MCF 10A (cell line): ENCODE results near the gene EGFL7. TPM values are rescaled to one million over a fixed set of nuclear protein-coding genes. Genes with fewer than 3 reads are reported as not detected.
A peak's percentile ranks its signal among the peaks of the same experiment; 100 is the strongest.

Experiments
- BruUV-seq: library from RNA; stranded (reverse); fragments of 400-500 nt; replicated peaks from 2 replicates; lab custom pipeline; 2021; lab: Mats Ljungman, UMichigan
- CTCF ChIA-PET: fragments of 300-600 bp; sonication (Branson Sonifier 250); formaldehyde crosslinking; extraction: SDS; loops from one replicate; lab custom pipeline; 2021; ENCODE audit warnings: antibody characterized with exemption, inconsistent platforms; lab: Yijun Ruan, JAX
- POLR2A ChIA-PET: fragments of 300-600, 350-650 bp; sonication (Branson Sonifier 250); formaldehyde crosslinking; extraction: SDS; loops from one replicate; lab custom pipeline; 2020; ENCODE audit warnings: antibody characterized with exemption, inconsistent platforms; lab: Yijun Ruan, JAX
- DNase-seq: peaks from one replicate; pipeline ENCODE4 v3.0.0-alpha.2; 2018; ENCODE audit not compliant: unreplicated experiment
- H3K27ac Mint-ChIP-seq: one replicate; pipeline ENCODE4 v1.8.0; 2022; ENCODE audit warnings: mild to moderate bottlenecking, low read depth, mixed read lengths; ENCODE audit not compliant: unreplicated experiment
- H3K27me3 Mint-ChIP-seq: one replicate; pipeline ENCODE4 v1.8.0; 2022; ENCODE audit warnings: mixed read lengths; ENCODE audit not compliant: insufficient read depth, unreplicated experiment
- H3K36me3 Mint-ChIP-seq: one replicate; pipeline ENCODE4 v1.8.0; 2022; ENCODE audit warnings: mild to moderate bottlenecking, moderate library complexity, mixed read lengths; ENCODE audit not compliant: insufficient read depth, unreplicated experiment
- H3K4me1 Mint-ChIP-seq: one replicate; pipeline ENCODE4 v1.8.0; 2022; ENCODE audit warnings: mixed read lengths; ENCODE audit not compliant: insufficient read depth, unreplicated experiment
- H3K4me3 Mint-ChIP-seq: one replicate; pipeline ENCODE4 v1.8.0; 2022; ENCODE audit warnings: mild to moderate bottlenecking, moderate library complexity, mixed read lengths; ENCODE audit not compliant: unreplicated experiment
- H3K9me3 Mint-ChIP-seq: one replicate; pipeline ENCODE4 v1.8.0; 2022; ENCODE audit warnings: mixed read lengths; ENCODE audit not compliant: unreplicated experiment
- intact Hi-C: fragments of 100-400 bp; cut with micrococcal nuclease; formaldehyde crosslinking; loops from 2 replicates; pipeline ENCODE4 v1.14.1; 2022
- total RNA-seq: library from RNA; stranded (reverse); gene quantifications from 2 replicates; pipeline ENCODE4 v1.2.3, GENCODE V29; 2022
- TF ChIP-seq, protein P1 (sequence below): fragments of 200-600 bp; IDR thresholded peaks from one replicate; pipeline ENCODE4 v1.8.0; 2022; ENCODE audit warnings: antibody characterized with exemption, mild to moderate bottlenecking; ENCODE audit not compliant: unreplicated experiment

Gene EGFL7
- total RNA-seq, 1 experiment from 2014 or later, result 3.9 TPM

DNA sequence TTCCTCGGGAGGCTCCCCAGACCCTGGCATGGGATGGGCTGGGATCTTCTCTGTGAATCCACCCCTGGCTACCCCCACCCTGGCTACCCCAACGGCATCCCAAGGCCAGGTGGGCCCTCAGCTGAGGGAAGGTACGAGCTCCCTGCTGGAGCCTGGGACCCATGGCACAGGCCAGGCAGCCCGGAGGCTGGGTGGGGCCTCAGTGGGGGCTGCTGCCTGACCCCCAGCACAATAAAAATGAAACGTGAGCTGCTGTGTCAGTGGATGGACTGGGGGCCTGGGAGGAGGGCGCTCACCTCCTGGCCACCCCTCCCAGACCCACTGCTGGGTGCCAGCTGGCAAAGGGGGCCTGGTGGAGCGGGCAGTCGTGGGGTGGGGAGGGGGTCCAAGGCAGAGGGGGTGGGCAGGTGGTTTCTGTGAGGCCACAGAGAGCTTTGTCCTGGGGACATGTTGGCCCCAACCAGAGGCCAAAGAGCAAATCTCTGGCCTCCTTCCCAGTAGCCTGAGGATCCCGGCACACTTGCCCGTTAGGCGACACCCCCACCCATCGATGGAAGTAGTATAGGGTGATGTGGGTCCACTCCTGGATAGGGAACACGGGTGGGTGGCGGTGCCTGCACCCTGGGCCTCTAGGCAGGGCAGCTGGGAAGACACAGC, 9.8 kb downstream of the EGFL7 start:
- H3K36me3 Mint-ChIP-seq, result peaks cover 13% of the 10 kb centered on the region
- CTCF ChIA-PET, result interaction anchor here (0.7 to 3.4 kb wide), 9 partner anchors 8 to 283 kb away, joined by 3 to 22 read pairs (median 3); no protein-coding TSS in a partner anchor
- H3K4me3 Mint-ChIP-seq, result no peak overlapping the region
- intact Hi-C loops, result no loop called here
- no peaks in the 10 kb centered on the region for H3K9me3 Mint-ChIP-seq
- no peaks in the 10 kb centered on the region for H3K27me3 Mint-ChIP-seq
- no peak for DNase-seq
- no peak overlapping the region for H3K27ac Mint-ChIP-seq
- H3K4me1 Mint-ChIP-seq, result no peaks in the 10 kb centered on the region
- POLR2A ChIA-PET, result interaction anchor here (0.7 to 1.2 kb wide), 3 partner anchors 14 to 335 kb away, joined by 3 to 4 read pairs (median 4); no protein-coding TSS in a partner anchor
- no TSS peak for BruUV-seq
- TF ChIP-seq, protein P1, sequence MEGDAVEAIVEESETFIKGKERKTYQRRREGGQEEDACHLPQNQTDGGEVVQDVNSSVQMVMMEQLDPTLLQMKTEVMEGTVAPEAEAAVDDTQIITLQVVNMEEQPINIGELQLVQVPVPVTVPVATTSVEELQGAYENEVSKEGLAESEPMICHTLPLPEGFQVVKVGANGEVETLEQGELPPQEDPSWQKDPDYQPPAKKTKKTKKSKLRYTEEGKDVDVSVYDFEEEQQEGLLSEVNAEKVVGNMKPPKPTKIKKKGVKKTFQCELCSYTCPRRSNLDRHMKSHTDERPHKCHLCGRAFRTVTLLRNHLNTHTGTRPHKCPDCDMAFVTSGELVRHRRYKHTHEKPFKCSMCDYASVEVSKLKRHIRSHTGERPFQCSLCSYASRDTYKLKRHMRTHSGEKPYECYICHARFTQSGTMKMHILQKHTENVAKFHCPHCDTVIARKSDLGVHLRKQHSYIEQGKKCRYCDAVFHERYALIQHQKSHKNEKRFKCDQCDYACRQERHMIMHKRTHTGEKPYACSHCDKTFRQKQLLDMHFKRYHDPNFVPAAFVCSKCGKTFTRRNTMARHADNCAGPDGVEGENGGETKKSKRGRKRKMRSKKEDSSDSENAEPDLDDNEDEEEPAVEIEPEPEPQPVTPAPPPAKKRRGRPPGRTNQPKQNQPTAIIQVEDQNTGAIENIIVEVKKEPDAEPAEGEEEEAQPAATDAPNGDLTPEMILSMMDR, result no peak

DNA sequence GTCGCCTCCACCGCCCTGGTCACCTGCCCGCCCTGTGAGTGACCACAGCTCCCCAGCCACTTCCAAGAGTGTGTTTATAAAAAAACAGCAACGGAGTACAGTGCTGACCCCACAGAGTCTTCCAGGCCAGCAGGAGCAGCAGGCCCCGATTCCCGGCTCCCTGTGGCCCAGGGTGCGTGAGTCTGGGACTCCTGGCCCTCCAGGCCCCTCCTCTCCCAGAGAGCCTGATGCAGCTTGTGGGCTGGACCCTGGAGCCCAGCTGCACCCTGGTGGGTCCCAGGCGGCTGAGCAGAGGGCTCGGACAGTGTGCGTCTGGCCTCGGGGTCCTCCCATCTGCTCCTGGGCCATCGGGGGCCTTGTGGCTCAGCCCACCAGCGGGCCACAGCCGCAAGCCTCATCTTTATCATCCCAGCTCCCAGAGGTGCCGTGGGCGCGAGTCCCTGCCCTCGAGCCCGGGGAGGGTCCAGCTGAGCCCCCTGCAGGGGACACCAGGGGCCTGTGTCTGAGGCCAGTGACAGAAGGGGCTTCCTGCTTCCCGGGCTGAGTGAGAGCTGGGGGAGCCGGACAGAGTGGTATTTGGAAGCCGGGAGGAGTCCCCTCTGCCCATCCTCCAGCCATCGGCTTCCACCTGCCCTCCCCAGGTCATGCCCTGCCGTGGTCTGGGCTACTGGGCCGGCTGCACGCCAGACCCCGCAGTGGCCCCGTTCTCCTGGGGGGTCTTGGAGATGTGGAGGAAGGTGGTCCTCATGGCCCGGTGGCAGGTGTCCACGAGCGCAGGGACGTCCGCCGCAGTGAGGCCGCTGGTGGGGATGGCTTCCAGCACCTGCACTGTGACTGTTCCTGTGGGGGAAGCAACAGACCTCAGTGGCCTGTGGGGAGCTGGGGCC, 10.6 kb downstream of the EGFL7 start:
- TF ChIP-seq, protein P1, result no peak
- no peaks in the 10 kb centered on the region for H3K4me1 Mint-ChIP-seq
- H3K4me3 Mint-ChIP-seq, result no peak overlapping the region
- no peak for DNase-seq
- no peaks in the 10 kb centered on the region for H3K27me3 Mint-ChIP-seq
- peaks cover 13% of the 10 kb centered on the region for H3K36me3 Mint-ChIP-seq
- ChIA-PET POLR2A (interaction anchor here (0.9 to 1.2 kb wide), 2 partner anchors 13 to 55 kb away, joined by 3 to 4 read pairs; no protein-coding TSS in a partner anchor), CTCF (interaction anchor here (0.6 to 3.4 kb wide), 5 partner anchors 9 to 21 kb away, joined by 3 to 22 read pairs (median 3); no protein-coding TSS in a partner anchor)
- intact Hi-C loops, result no loop called here
- no peaks in the 10 kb centered on the region for H3K9me3 Mint-ChIP-seq
- TSS peak; percentile 73 for BruUV-seq
- H3K27ac Mint-ChIP-seq, result no peak overlapping the region

DNA sequence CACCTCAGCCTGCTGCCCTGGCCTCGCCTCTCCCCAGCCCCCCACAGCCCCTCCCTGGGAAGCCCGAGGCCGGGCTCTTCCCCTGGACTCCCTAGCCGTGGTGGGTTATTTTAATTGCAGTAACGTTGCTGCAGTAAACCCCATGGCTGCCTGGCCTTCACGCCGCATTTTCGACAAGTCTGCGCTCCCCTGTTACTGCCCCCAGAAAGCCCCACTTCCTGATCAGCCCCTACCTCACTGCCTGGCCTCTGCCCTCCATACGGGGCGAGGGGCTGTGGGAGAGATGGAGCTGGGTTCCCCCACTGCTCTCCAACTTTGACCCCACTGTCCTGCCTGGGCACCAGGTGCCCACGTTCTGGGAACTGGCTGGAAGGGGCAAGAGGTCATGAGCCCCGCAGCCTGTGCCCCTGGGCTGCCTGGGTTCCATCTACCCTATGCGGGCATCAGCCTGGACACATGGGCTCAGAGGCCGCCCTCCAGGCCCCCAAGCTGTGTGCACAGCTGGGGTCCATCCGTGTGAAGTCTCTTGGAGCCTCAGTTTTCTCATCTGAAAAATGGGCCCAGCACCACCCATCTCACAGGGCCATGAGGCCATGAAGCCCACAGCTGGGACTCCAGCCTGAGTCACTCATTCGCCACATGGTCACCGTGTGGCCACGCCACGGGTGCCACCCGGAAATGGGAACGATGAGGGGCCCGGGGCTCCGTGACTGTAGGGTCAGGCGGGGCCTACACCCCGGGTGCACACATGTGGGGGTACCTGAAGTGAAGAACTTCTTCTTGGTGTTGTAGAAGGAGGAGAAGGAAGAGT, 11.5 kb downstream of the EGFL7 start:
- DNase-seq, result no peak
- intact Hi-C loops, result no loop called here
- H3K9me3 Mint-ChIP-seq, result no peaks in the 10 kb centered on the region
- no peaks in the 10 kb centered on the region for H3K4me1 Mint-ChIP-seq
- TF ChIP-seq, protein P1, result no peak
- ChIA-PET CTCF (interaction anchor here (0.6 to 3.4 kb wide), 6 partner anchors 9 to 1276 kb away, joined by 3 to 22 read pairs (median 4); no protein-coding TSS in a partner anchor), POLR2A (interaction anchor here (0.6 to 1.0 kb wide), 2 partner anchors 13 to 19 kb away, joined by 3 read pairs; partner anchors contain the start of gene AGPAT2)
- no peaks in the 10 kb centered on the region for H3K27me3 Mint-ChIP-seq
- no peak overlapping the region for H3K27ac Mint-ChIP-seq
- H3K4me3 Mint-ChIP-seq, result no peak overlapping the region
- BruUV-seq, result no TSS peak
- peaks cover 13% of the 10 kb centered on the region for H3K36me3 Mint-ChIP-seq
